ENCODE results near the gene TMEM43. TPM values are rescaled to one million over a fixed set of nuclear protein-coding genes. Genes with fewer than 3 reads are reported as not detected.
"Not testable (repeated sequence)": the region's sequence is repeated elsewhere in the genome, so short reads cannot be mapped to it uniquely, and the experiment has no call there.

Gene TMEM43, protein sequence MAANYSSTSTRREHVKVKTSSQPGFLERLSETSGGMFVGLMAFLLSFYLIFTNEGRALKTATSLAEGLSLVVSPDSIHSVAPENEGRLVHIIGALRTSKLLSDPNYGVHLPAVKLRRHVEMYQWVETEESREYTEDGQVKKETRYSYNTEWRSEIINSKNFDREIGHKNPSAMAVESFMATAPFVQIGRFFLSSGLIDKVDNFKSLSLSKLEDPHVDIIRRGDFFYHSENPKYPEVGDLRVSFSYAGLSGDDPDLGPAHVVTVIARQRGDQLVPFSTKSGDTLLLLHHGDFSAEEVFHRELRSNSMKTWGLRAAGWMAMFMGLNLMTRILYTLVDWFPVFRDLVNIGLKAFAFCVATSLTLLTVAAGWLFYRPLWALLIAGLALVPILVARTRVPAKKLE
- 55.7 TPM for total RNA-seq

DNA sequence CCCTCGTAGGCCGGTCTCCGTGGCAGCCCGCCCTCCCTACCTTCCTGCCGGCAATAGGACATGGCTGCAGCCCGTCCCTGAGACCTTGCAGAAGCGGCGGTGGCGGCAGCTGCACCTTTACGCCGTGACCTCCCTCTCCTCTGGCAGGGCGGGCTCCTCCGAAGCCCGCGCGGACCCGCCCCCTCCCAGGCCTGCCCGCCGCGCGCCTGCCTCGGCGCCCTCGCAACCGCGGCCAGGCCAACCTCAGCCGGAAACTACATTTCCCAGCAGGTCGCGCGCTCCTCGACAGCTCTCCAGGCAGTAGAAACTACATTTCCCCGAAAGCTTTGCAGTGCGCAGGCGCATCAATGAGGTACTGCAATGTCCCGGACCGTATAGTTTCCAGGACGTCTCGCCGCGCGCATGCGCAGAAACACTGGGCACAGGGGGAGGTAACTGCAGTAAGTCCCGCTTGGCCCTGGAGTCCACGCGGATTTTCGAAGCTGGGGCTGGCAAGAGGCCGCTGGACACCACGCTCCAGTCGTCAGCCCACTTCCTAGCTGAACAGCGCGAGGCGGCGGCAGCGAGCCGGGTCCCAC lies at the start of gene TMEM43, which contains the start of gene CHCHD4:
TSS of gene TMEM43 (plus strand) at position 438 of the 578 bp plus-strand sequence. CDS start 142 bp downstream, outside the sequence.
TSS of gene CHCHD4 (minus strand) at position 256 of the 578 bp plus-strand sequence. CDS start at position 62, 194 bp downstream.
- ATAC-seq: peak; percentile 86

DNA sequence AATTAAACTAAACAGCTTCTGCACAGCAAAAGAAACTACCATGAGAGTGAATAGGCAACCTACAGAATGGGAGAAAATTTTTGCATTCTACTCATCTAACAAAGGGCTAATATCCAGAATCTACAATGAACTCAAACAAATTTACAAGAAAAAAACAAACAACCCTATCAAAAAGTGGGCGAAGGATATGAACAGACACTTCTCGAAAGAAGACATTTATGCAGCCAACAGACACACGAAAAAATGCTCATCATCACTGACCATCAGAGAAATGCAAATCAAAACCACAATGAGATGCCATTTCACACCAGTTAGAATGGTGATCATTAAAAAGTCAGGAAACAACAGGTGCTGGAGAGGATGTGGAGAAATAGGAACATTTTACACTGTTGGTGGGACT lies 49.6 kb upstream of the TMEM43 start:
- ATAC-seq: not testable (repeated sequence)

DNA sequence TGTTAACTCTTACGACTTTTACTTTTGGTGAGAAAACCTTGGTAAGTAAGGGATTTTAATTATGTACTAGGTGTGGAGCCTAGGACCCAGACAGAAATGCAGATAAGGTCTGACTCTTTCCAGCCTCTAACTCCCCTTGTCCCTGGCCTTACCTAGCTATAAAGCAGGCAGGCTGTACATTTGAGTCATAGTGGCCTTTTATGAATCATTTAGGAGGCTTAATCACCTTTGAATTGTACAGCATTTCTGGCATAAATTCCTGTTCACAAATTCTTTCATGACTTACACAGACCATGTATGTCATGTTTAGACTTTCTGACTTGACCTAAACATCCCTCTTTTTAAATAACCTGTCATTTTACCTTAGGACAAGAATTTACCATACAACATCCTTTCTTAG lies 47.5 kb upstream of the TMEM43 start:
- peak; percentile 75 for ATAC-seq

DNA sequence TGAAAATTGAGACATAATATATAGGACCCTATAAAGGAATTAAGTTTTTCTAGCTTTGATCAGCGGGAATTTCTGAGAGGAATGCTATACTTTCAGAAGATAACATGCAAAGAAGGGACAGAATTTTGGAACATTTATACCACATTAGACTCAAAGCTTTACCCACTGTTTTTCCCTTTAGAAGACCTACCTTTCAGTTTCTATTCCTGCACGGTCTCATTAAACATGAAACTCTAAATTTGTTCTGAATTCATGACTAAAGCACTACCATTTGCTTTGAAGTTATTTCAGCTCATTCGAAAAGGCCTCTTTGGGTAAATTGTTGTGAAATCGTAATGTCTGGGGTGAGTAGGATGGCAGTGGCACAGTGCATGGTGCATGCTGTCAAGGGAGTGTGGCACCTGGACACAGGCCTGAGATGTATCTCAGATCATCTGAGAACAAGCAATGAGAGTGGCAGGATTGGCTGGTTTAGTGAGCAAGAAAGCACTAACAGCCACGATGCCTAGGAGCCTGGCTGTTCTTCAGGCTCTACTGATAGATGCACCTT lies 42.7 kb upstream of the TMEM43 start:
- no peak for ATAC-seq

DNA sequence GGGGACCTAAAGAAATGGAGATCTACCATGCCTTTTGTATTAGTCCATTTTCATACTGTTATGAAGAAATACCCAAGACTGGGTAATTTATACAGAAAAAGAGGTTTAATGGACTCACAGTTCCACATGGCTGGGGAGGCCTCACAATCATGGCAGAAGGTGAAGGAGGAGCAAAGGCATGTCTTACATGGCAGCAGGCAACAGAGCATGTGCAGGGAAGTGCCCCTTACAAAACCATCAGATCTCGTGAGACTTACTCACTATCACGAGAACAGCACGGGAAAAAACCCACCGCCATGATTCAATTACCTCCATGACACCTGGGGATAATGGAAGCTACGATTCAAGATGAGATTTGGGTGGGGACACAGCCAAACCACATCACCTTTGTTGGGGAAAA lies 37.4 kb upstream of the TMEM43 start:
- not testable (repeated sequence) for ATAC-seq

DNA sequence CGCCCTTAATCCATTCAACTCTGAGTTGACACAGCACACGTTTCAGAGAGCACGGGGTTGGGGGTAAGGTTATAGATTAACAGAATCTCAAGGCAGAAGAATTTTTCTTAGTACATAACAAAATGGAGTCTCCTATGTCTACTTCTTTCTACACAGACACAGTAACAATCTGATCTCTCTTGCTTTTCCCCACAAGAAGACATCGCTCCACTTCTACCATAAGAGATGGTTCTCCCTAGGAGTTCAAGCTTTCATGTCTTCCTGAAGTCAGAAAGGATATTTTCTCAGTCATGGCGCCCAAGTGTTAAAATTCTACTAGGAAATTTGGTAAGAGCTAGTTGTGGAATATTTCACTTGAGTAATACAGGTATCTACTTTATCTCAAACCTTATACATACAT lies 32.9 kb upstream of the TMEM43 start:
- not testable (repeated sequence) for ATAC-seq

DNA sequence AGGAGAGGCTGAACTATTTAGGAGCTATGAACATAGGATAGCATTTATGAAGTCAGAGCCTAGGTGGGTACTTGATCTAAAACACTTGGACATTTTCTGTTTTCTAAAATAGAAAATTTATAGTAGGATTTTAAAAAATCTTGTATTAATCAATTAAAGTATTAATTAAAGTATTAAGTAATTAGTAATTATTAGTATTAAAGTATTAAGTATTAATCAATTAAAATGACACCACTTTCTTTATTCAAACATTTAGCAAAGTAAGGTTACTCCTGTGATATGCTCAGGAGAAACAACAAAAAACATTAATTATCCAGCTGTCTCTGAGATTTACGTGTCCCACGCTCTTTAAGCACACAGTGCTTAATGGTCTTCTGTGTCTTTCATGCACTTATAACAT lies 32.4 kb upstream of the TMEM43 start:
- no peak for ATAC-seq

DNA sequence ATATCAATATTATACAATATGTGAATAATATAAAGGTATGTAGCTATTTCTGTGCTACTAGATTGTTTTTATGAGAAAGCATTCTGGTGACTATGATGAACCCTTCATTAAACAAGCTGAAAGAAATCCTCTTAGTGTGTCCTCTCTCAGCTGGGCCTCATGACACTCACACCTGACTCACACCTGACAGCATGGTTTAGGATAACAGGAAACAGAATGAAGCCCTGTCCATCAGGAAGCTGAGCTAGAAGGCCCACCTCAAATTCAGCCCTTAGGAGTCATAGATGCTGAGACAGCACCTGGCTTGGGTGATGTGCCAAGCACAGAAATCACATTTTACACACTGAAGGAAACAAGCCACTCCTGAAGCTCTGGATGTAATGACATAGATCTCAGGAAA lies 31.0 kb upstream of the TMEM43 start:
- ATAC-seq: peak; percentile 93

DNA sequence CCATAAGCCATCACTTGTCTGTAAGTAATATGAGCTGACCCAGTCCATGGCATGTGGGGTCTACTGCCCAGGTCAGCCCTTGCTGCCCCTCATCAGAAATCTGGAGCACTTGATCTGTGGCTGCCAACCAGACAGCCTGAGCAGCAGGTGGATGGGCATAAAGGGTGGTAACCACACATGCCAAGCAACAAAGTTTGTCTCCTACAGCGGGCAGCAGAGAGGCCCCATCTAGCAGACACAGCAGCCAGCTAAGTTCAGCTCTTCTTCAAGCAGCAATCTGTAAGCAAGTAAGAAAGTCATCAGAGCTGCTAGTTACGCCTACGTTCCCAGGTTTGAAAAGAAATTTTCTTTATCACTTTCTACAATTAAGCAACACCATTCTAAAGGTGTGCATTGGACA lies 28.1 kb upstream of the TMEM43 start:
- ATAC-seq: no peak

DNA sequence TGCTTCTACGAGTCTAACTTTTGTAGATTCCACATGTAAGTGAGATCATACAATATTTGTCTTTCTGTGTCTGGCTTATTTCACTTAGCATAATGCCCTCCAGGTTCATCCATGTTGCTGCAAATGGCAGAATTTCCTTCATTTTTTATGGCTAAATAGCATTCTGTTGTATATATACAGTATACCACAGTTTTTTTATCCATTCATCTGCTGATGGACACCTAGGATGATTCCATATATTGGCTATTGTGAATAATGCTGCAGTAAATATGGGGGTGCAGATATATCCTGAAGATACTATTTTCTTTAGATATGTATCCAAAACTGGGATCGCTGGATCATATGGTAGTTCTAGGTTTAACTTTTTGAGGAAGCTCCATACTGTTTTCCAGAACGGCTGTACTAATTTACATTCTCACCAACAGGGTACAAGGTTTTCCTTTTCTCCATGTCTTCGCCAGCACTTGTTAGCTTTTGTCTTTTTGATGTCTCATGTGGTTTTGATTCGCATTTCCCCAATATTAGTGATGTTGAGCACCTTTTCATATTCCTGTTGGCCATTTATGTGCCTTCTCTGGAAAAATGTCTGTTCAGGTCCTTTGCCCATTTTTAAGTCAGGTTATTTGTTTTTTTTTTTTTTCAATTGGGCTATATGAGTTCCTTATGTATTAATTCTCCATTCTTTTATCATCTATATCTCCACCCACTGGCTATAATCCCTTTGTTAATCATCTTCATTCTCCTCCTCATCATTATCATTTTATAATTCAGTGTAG lies 27.0 kb upstream of the TMEM43 start:
- no peak for ATAC-seq

DNA sequence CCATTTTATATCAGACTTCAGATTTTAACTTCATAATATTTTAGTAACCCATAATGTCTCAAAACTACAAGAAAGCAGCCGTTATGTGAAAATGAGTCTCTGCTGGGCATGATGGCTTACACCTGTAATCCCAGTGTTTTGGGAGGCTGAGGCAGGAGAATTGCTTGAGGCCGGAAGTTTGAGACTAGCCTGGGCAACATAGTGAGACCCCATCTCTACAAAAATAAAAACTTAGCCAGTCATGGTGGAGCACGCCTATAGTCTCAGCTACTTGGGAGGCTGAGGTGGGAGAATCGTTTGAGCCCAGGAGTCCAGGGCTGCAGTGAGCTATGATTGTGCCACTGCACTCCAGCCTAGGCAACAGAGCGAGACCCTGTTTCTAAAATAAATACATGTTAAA lies 15.0 kb upstream of the TMEM43 start:
- not testable (repeated sequence) for ATAC-seq

DNA sequence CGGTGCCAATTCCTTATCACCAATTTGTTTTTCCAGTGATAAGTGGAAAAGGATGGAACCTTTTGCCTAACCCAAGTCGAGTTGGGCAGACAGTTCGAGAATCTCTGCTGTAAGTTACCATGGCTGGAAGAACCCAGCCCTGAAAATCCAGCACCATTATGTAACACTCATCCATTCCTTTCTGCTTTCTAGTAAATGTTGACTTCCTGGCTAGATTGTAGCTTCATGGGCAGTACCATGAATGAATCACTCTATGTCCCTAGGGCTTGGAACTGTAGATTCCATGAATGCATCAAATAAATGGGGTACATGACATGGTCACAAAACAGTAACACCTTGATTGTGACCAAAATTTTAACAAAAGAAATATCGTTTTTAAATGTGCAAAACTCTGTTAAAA lies 14.2 kb upstream of the TMEM43 start:
- peak; percentile 18 for ATAC-seq

DNA sequence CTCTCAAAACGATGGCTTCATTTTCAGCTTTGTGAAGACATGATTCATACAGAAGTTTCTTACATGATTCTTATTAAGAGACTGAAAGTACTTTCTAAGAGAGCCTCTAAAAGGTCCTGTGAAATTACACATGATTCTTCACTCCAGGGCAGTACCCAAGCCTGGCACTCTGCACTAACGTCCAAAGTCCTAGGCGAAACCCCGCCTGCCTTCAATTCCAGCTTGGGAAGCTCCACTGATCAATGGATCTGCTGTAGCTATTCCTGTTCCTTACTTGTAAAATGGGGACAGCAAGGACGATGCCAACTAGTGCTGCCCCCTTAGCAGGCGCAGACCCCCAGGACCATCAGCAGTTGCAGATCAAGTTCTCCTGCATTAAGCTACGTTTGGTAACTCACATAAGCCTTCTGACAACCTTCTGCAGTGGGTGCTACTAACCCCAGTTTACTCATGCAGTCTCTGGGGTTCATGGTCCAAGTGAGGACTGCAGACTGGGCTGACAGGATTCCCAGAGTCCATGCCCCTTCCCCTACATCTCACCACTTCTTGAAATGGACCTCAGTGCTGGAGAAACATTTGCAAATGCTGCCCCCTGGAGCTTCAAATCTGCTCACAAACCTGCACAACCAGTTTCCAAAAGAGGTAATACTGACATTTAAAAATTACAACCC lies 10.8 kb upstream of the TMEM43 start:
- ATAC-seq: no peak

DNA sequence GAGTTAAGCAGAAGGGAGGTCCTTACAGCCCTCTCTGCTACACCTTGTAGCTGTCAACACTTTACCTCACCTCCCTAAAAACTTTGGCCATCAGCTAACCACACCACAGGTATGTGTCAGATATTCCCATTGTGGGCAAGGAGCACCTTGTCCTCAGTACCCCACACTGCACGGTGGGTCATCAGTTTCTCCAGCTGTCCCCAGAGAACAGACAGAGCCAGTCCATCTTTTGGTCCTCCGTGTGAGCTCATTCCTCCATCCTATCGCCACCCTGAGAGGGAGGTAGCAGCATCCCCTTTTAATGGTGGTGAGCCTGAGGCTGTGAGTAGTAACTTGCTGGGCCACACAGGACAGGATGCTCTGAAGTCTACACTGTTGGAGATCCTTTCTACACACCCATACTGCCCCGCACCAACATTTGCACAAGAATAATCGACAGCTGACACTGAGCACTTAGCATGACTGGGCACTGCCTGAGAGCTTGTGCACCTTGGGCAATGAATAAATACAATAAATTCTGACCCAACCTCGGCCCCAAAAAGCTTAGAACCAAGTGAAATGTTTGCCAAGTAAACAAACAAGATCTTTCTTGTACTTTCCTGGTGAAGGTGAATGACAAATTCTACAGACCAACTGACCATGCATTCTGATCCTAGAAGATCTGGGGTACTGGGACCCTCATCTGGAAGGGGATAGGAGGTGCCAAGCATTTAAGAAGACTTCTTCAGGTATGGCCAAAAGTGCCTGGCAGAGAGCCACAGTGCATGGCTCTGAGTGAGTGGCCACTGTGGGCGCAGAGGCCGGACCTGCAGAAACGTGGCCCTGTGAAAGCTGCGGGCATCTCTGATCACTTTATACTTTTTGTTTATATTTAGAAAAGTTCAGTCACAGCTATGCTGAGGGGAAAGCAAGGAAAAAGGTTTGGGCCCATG lies 7.1 kb upstream of the TMEM43 start:
- no peak for ATAC-seq

DNA sequence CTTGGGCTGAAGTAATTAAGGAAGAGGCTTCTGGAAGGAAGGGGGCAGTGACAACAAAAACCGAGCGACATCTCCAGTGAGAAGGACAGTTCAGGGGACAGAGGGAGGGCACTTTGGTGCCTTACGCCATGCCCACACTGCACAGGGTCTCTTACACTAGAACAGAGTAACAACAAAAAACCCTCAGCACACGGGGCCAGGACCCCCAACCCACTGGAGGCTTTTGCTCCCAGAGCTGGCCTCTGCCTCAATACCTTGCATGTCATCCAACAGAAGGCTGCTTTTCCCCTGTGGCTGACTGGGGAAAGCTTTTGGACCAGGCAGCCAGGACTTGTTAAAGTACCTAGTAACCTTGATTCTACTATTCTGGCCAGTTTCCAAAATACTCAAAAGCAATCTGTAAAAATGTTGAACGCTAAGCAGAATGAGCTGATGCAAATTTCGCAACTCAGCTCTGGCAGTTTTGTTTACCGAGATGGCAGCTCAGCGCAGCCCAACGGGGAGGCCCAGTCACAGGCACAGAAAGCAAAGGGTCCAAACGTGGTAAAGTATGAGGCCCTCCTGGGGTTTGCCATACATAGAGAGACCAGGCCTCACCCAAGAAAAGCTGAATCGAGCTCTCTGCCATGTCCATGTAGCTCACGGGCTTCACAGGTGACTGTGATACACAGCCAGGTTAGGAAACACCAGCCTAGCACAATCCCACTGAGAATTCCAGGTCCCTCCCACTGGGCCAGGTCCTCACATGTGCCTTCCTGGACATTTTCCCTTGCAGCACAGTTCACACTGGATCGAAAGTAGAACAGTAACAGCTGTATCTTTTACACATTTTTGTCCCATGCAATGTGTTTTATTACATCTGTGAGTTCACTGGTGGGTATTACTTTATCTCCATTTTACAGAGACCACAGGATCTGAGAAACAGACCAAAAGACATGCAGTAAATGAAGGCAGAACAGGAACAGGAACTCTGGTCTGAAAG lies 6.2 kb upstream of the TMEM43 start:
- ATAC-seq: peak; percentile 6

DNA sequence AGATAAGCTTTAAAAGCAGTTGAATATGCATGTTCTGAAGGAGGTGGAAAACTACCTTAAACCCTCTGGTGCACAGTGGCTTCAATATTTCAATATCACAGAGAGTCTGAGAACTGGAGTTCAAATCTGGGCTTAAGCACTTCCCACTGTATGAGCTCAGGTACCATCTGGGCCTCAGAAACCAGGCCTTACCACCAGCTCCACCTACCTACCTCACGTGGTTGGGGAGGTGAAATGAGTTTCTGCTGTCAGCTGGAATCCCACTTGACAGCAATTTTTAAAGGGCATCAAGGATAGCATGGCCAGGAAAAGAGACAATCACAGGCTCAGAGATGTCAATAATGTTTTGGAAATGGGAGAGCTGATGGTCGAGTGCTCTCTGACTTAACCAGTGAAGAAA lies 5.2 kb upstream of the TMEM43 start:
- ATAC-seq: no peak

DNA sequence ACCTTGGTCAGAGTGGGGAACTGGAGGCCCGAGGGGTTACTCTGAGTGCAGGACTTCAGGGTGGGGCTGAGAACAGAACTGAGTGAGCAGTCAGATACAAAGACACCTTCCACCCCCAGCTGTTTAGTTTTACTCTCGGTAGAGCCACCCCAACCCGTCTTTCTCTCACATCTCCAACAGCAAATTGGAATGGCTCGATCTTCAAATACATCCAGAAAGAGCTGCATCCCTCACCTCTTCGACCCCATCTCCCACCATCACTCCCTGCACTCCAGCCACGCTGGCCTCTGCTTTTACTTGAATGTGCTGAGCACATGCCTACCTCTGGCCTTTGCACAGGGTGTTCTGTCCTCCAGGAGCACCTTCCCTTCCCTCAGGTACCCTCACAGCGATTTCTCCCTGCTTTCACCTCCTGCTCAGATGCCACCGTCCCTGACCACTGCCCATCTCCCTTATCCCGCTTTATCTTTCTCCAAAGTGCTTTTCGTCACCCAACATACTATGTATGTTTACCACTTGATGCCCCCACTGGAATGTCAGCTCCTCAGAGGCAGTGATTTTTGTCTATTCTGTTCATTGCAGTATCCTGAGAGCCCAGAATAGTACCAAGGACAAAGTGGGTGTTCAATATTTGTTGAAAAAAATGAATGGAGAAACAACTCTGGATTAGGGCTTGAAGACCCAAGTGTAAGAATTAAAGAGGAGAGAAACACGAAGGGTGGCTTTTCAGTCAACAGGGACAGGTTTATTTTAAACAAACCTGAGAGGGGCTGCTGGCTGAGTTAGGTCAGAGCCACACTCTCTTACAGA lies 4.5 kb upstream of the TMEM43 start:
- ATAC-seq: no peak

DNA sequence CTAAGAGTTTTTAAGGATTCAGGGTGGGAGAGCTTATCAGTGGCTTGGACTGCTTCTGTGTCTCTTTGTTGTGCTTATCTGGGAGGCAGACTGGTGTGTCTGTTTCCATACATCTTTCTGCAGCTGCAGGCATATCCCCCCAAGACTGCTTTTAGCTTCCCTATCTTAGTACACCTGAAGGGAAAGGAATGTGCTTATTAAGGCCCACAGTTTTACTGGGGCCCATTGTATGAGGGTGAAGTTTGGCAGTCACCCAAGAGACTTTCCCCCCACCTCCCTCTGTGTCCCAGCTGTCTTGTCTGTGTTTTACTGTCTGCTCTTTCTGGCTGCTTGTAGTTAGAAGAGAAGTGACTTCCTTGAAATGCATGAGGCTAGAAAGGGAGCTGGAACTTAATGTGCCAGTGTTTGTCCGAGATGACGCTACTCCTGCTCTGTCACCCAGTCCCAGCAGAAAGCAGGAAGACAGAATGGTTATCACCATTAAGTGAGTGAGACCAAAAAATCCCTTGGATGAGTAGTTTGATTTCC lies 3.9 kb upstream of the TMEM43 start:
- not testable (repeated sequence) for ATAC-seq

DNA sequence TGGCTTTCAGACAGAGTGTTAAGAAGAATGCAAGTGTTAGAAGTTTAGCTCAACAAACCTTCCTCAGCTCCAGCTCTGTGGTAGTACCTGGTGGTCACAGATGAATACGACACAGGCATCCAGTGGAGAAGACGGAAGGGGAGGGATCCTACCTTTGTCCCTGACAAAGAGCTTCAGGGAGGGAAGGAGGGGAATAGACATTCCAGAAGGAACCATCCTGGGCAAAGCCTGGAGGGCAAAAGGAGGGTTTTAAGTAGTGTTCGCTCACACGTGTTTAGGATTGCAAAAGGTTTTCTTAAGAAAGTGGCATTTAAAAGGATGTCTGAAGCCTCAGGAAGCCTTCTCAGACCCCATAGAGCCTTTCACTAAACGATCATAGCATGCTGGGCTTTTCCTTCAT lies 3.0 kb upstream of the TMEM43 start:
- ATAC-seq: no peak

All from esophagus mucosa (tissue), 1 donor.